Measurements from ENCODE around the gene CBLN3. TPM values are rescaled to one million over a fixed set of nuclear protein-coding genes. Genes with fewer than 3 reads are reported as not detected.
A peak's percentile ranks its signal among the peaks of the same experiment; 100 is the strongest.

The CBLN3 gene
- total and polyA plus RNA-seq, 9 of the 15 experiments (the other 6 are each of a cell fraction or from before 2014, with no cell fraction given): 0.05 to 0.59 (median 0.26) TPM; not detected in 1

DNA sequence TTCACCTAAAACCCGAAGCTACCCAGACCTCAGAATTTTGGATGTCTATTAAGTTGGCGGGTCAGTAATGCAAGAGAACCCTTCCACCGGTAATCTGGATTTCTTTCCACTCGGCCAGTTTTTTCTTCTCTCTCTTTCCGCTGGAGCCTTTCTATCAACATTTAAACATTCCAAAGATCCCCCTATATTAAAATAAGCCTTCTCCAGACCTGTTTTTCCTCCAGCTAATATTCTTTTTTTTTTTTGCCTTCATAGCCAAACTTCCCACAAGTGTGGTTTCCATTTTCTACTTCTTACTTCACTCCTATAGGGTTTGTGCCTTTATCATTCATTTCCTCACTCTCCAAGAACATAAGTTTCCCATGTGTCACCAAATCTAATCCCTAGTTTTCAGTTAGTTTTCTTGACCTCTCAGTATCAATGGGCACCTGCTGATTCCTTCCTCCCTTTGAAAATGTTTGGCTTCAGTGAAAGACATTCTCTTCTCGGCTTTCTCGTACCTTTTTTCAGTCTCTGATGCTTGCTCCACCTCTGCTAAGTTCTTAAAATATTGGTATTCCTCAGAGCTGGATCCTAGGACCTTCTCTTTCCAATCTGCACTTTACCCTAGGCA, 13.7 kb upstream of the CBLN3 start:
- Histone ChIP-seq H3K4me1 (replicated peaks in 1 of 2; ENCODE audit: control insufficient read depth in 2 of 2, insufficient read depth in 2 of 2, low read length in 2 of 2) (peaks cover 0 to 10% of the 10 kb centered on the region in 2 experiments; a peak in 2 of 5 replicates), H3K9me1 (ENCODE audit: control insufficient read depth, insufficient read depth, low read length) (no peaks in the 10 kb centered on the region), H4K20me1 (replicated peaks; ENCODE audit: control insufficient read depth, insufficient read depth, low read length) (no peaks in the 10 kb centered on the region), H3K4me3 (peak overlapping the region; percentile 68), H3K79me2 (ENCODE audit: control insufficient read depth, insufficient read depth, low read length) (peaks cover 23% of the 10 kb centered on the region), H2AFZ (ENCODE audit: low read depth, low read length) (peak overlapping the region; percentile 88), H3K9ac (ENCODE audit: insufficient read depth in 1 of 2, low read depth in 2 of 2, low read length in 2 of 2) (peak overlapping the region; percentile 66 to 91), H3K9me3 (replicated peaks; ENCODE audit: control insufficient read depth, insufficient read depth, low read depth, low read length) (no peaks in the 10 kb centered on the region), H3K27me3 (ENCODE audit: control insufficient read depth in 2 of 2, insufficient read depth in 2 of 2, low read length in 2 of 2) (no peaks in the 10 kb centered on the region), H3K27ac (ENCODE audit: extremely low read depth, low read depth, low read length) (peak overlapping the region; percentile 91), H3K36me3 (ENCODE audit: control insufficient read depth, insufficient read depth, low read length) (peaks cover 34% of the 10 kb centered on the region), H3K4me2 (ENCODE audit: insufficient read depth, low read length) (peak overlapping the region; percentile 98)
- BruUV-seq (replicated peaks): TSS peak; percentile 87
- in situ Hi-C loops (cut with MboI): no loop called here
- WGBS (ENCODE audit: insufficient coverage, low coverage, missing lambda C conversion rate): 0% methylated on average over 6 of the region's 7 CpGs
- ChIA-PET CTCF (ENCODE audit: low intra/inter-chr PET ratio) (no interaction called here), POLR2A (interaction anchor here (3.6 kb wide), 1 partner anchor 13 kb away, joined by 43 read pairs; the partner anchor contains the start of genes CBLN3 and KHNYN)
- DNase-seq (ENCODE audit: extremely low read depth in 1 of 4, low spot score in 3 of 4) (no peak), ATAC-seq (no peak), FAIRE-seq (no peak)
- intact Hi-C loops (cut with micrococcal nuclease): no loop called here
- TF ChIP-seq ZBTB11 (CRISPR knock-in tag; IDR thresholded peaks at IDR 0.05) (peak in 1 of 3 experiments; percentile 90; a peak in 2 of 6 replicates), NR2C2 (CRISPR knock-in tag; IDR thresholded peaks at IDR 0.05) (no peak), NR2C2 (tag; IDR thresholded peaks at IDR 0.05) (peak; percentile 95), ZNF311 (CRISPR knock-in tag; IDR thresholded peaks at IDR 0.05) (no peak), SUPT5H (IDR thresholded peaks at IDR 0.05) (0 out of 2 replicates have a peak, but pooled peaks have one; percentile 55), ZC3H8 (IDR thresholded peaks at IDR 0.05) (no peak), PHF20 (IDR thresholded peaks at IDR 0.05; ENCODE audit: partially characterized antibody) (peak; percentile 7), SMARCE1 (IDR thresholded peaks at IDR 0.05) (peak; percentile 39; the same call in 1 of the 2 replicates), TAF7 (tag; IDR thresholded peaks at IDR 0.05) (0 out of 2 replicates have a peak, but pooled peaks have one; percentile 11), PHF8 (IDR thresholded peaks at IDR 0.05; ENCODE audit: borderline replicate concordance, low read length) (peak; percentile 32), ZNF766 (CRISPR knock-in tag; conservative IDR thresholded peaks at IDR 0.05) (0 out of 2 replicates have a peak, but pooled peaks have one; percentile 47), GABPA (tag; conservative IDR thresholded peaks at IDR 0.05; ENCODE audit: low read depth) (peak; percentile 67)
- TF ChIP-seq, protein P1, sequence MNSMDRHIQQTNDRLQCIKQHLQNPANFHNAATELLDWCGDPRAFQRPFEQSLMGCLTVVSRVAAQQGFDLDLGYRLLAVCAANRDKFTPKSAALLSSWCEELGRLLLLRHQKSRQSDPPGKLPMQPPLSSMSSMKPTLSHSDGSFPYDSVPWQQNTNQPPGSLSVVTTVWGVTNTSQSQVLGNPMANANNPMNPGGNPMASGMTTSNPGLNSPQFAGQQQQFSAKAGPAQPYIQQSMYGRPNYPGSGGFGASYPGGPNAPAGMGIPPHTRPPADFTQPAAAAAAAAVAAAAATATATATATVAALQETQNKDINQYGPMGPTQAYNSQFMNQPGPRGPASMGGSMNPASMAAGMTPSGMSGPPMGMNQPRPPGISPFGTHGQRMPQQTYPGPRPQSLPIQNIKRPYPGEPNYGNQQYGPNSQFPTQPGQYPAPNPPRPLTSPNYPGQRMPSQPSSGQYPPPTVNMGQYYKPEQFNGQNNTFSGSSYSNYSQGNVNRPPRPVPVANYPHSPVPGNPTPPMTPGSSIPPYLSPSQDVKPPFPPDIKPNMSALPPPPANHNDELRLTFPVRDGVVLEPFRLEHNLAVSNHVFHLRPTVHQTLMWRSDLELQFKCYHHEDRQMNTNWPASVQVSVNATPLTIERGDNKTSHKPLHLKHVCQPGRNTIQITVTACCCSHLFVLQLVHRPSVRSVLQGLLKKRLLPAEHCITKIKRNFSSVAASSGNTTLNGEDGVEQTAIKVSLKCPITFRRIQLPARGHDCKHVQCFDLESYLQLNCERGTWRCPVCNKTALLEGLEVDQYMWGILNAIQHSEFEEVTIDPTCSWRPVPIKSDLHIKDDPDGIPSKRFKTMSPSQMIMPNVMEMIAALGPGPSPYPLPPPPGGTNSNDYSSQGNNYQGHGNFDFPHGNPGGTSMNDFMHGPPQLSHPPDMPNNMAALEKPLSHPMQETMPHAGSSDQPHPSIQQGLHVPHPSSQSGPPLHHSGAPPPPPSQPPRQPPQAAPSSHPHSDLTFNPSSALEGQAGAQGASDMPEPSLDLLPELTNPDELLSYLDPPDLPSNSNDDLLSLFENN (IDR thresholded peaks at IDR 0.05; ENCODE audit: low read depth in 2 of 2, low read length in 2 of 2): no peak
